Thymus (tissue), 11 donors: ENCODE results near the gene ITCH. TPM values are rescaled to one million over a fixed set of nuclear protein-coding genes. Genes with fewer than 3 reads are reported as not detected.

ENCODE experiments used
- DNase-seq, 9 donors: peaks; one replicate each; pipeline ENCODE4 v3.0.0-alpha.2; 2013; ENCODE audit warnings: low spot score in 9 of 9, low read depth in 6 of 9, missing footprints in 1 of 9
- H3K27ac ChIP-seq, 2 donors: one replicate each; pipeline ENCODE4 v1.5.1; 2013; ENCODE audit warnings: control low read depth in 1 of 2, low read depth in 1 of 2, low read length in 1 of 2, mild to moderate bottlenecking in 1 of 2, moderate library complexity in 1 of 2
- H3K27me3 ChIP-seq, 2 donors: one replicate each; pipeline ENCODE4 v1.5.1; 2013; ENCODE audit warnings: low read length in 1 of 2; ENCODE audit not compliant: control insufficient read depth in 2 of 2, insufficient read depth in 1 of 2
- H3K36me3 ChIP-seq, 2 donors: one replicate each; pipeline ENCODE4 v1.5.1; 2013; ENCODE audit warnings: low read length in 1 of 2, mild to moderate bottlenecking in 1 of 2, moderate library complexity in 1 of 2; ENCODE audit not compliant: control insufficient read depth in 2 of 2, insufficient read depth in 2 of 2
- H3K4me1 ChIP-seq, 2 donors: one replicate each; pipeline ENCODE4 v1.5.1; 2013; ENCODE audit warnings: low read length in 2 of 2; ENCODE audit not compliant: control insufficient read depth in 2 of 2, insufficient read depth in 2 of 2
- H3K4me3 ChIP-seq, 2 donors: one replicate each; pipeline ENCODE4 v1.5.1; 2013; ENCODE audit warnings: low read length in 2 of 2, control low read depth in 1 of 2, mild to moderate bottlenecking in 1 of 2
- H3K9me3 ChIP-seq, 2 donors: one replicate each; pipeline ENCODE4 v1.5.1; 2013; ENCODE audit warnings: low read length in 1 of 2, mild to moderate bottlenecking in 1 of 2; ENCODE audit not compliant: control insufficient read depth in 2 of 2, insufficient read depth in 1 of 2
- WGBS: extraction: QIAGEN DNeasy Blood & Tissue Kit; methylation state at CpG from one replicate; pipeline ENCODE4 v1.1.7; 2013; 5-methylcytosine and 5-hydroxymethylcytosine counted together
- polyA plus RNA-seq: library from polyadenylated mRNA; stranded (reverse); fragments of 200-250 nt; gene quantifications from one replicate; pipeline ENCODE4 v1.2.3, GENCODE V29; 2013
- total RNA-seq: library from RNA; stranded (reverse); fragments of 120-200 nt; gene quantifications from one replicate; pipeline ENCODE4 v1.2.4, GENCODE V29; 2013
- donor health status: healthy.

The ITCH gene
- total and polyA plus RNA-seq, 2 donors = 16.0 to 36.3 TPM

DNA sequence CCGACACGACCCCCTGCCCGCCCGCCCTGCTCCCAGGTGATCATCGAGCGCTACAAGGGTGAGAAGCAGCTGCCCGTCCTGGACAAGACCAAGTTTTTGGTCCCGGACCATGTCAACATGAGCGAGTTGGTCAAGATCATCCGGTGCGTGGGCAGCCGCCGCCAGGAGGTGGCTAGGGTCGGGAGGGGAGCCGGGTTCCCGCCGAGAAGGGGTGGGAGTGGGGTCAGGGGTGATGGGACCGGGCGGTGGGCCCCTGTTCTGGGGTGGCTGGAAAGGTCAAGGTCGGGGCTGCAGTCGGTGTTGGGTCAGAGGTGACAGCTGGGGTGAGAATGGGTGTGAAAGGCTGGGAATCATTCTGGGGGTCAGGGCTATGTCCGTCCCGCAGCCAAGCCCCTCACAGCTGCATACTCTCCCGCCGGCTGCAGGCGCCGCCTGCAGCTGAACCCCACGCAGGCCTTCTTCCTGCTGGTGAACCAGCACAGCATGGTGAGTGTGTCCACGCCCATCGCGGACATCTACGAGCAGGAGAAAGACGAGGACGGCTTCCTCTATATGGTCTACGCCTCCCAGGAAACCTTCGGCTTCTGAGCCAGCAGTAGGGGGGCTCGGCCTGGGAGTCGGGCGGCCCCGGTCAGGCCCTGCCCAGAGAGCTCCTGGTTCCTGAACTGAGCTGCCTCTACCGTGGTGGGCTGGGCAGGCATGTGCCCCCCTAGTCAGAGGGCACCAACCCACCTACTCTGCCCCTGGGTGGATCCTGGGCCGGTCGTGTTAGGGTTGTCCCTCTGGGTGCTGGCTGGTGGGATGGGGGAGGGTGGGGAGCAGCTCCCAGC, 196.5 kb downstream of the ITCH start:
- peak overlapping the region in 1 of 2 donors; percentile 5 for H3K27ac ChIP-seq
- no peak for DNase-seq
- H3K27me3 ChIP-seq = peaks cover 0 to 3% of the 10 kb centered on the region in 2 donors
- H3K4me1 ChIP-seq = peaks cover 6 to 8% of the 10 kb centered on the region in 2 donors
- H3K36me3 ChIP-seq = no peaks in the 10 kb centered on the region
- WGBS = 91% methylated on average over 43 of the region's 43 CpGs
- no peak overlapping the region for H3K4me3 ChIP-seq
- H3K9me3 ChIP-seq = no peaks in the 10 kb centered on the region

GRCh38 chr20:34560141-34560523, 197.1 kb downstream of the ITCH start:
- Histone ChIP-seq H3K9me3 (no peaks in the 10 kb centered on the region), H3K4me3 (no peak overlapping the region), H3K36me3 (no peaks in the 10 kb centered on the region), H3K27ac (no peak overlapping the region), H3K4me1 (peaks cover 6 to 8% of the 10 kb centered on the region in 2 donors), H3K27me3 (peaks cover 0 to 3% of the 10 kb centered on the region in 2 donors)
- no peak for DNase-seq
- WGBS = 92% methylated on average over 12 of the region's 12 CpGs

GRCh38 chr20:34560614-34561013, 197.5 kb downstream of the ITCH start:
- H3K4me1 ChIP-seq = peaks cover 6 to 8% of the 10 kb centered on the region in 2 donors

More at GRCh38 chr20:34560614-34561013, 197.5 kb downstream of the ITCH start:
- DNase-seq = no peak
- Histone ChIP-seq H3K27ac (peak overlapping the region in 1 of 2 donors; percentile 2), H3K9me3 (no peaks in the 10 kb centered on the region), H3K27me3 (peaks cover 0 to 3% of the 10 kb centered on the region in 2 donors), H3K4me3 (no peak overlapping the region), H3K36me3 (no peaks in the 10 kb centered on the region)
- 98% methylated on average over 7 of the region's 7 CpGs for WGBS

Other genes starting within 250 kb of the ITCH start
- gene ASIP, start 121.8 kb upstream of the ITCH start, total RNA-seq = 0.09 TPM
- 1.8 TPM for gene ASIP, start 121.8 kb upstream of the ITCH start, polyA plus RNA-seq
- 69.6 TPM for gene AHCY, start 59.9 kb upstream of the ITCH start, total RNA-seq
- 56.0 TPM for gene AHCY, start 59.9 kb upstream of the ITCH start, polyA plus RNA-seq
- gene DYNLRB1, start 153.1 kb downstream of the ITCH start, total RNA-seq = 70.9 TPM
- 226 TPM for gene DYNLRB1, start 153.1 kb downstream of the ITCH start, polyA plus RNA-seq
- gene MAP1LC3A, start 195.4 kb downstream of the ITCH start, total RNA-seq = 6.8 TPM
- gene MAP1LC3A, start 195.4 kb downstream of the ITCH start, polyA plus RNA-seq = 37.5 TPM